ENCODE measurements around the gene FZD8.

DNA sequence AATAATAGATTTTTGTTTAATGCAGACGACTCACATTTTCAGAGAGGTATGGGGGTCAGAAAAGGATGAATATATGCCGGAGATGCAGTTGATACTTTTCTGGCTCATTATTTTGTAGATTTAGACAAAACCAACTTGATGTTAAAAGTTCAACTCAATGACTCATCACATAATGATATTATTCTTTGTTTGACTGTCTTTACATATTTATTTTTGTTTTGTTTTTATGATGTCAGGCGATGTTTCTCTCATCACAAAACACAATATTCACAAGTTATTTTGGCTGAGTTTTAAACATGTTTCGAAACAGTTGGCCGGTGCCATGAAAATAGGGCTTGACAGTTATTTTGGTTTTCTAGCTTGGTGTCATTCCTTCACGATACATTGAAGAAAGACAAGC is 35.7 kb downstream of the FZD8 start:
- TF ChIP-seq CTCF (IDR thresholded peaks at IDR 0.05; ENCODE audit: low read length) (no peak), EZH2 (IDR thresholded peaks at IDR 0.05; ENCODE audit: borderline replicate concordance, low read length) (no peak)
